SK-N-SH treated with all-trans-retinoic acid at 6 μM for 48 hours (cell line): Measurements from ENCODE around the gene LRMDA.
A peak's percentile ranks its signal among the peaks of the same experiment; 100 is the strongest.

ENCODE experiments used
- ATAC-seq: fragments of 200-7000 bp; cut with Tn5 transposase; 3 replicates; pipeline ENCODE4 v1.9.1; 2020; ENCODE audit warnings: mild to moderate bottlenecking, moderate library complexity
- BACH2 ChIP-seq: fragments of 250-450 bp; sonication (Bioruptor Pico); IDR thresholded peaks from 2 replicates; pipeline ENCODE4 v1.9.0; 2021; ENCODE audit warnings: mild to moderate bottlenecking, borderline replicate concordance
- CSDC2 ChIP-seq: fragments of 250-450 bp; sonication (Bioruptor Pico); IDR thresholded peaks from 2 replicates; pipeline ENCODE4 v1.5.0; 2020; ENCODE audit warnings: mild to moderate bottlenecking, moderate library complexity
- ESRRG ChIP-seq: fragments of 250-450 bp; sonication (Bioruptor Pico); IDR thresholded peaks from 2 replicates; pipeline ENCODE4 v1.6.1; 2021; ENCODE audit warnings: mild to moderate bottlenecking
- GLIS3 ChIP-seq: fragments of 250-450 bp; sonication (Bioruptor Pico); IDR thresholded peaks from 2 replicates; pipeline ENCODE4 v1.5.0; 2020; ENCODE audit warnings: mild to moderate bottlenecking, moderate library complexity
- ISL1 ChIP-seq: fragments of 250-450 bp; sonication (Bioruptor Pico); IDR thresholded peaks from 2 replicates; pipeline ENCODE4 v2.1.2; 2022; ENCODE audit warnings: mild to moderate bottlenecking, moderate library complexity
- OSR1 ChIP-seq: fragments of 250-450 bp; sonication (Bioruptor Pico); IDR thresholded peaks from 2 replicates; pipeline ENCODE4 v1.8.0; 2022; ENCODE audit warnings: moderate library complexity, mild to moderate bottlenecking, inconsistent platforms
- RARB ChIP-seq: fragments of 250-450 bp; sonication (Bioruptor Pico); IDR thresholded peaks from 2 replicates; pipeline ENCODE4 v1.8.0; 2021; ENCODE audit warnings: mild to moderate bottlenecking, moderate library complexity
- SNAI2 ChIP-seq: fragments of 250-450 bp; sonication (Bioruptor Pico); IDR thresholded peaks from 2 replicates; pipeline ENCODE4 v1.5.0; 2020; ENCODE audit warnings: mild to moderate bottlenecking, moderate library complexity
- TCF4 ChIP-seq: fragments of 250-450 bp; sonication (Bioruptor Pico); IDR thresholded peaks from 2 replicates; pipeline ENCODE4 v1.8.0; 2021; ENCODE audit warnings: mild to moderate bottlenecking, moderate library complexity, borderline replicate concordance
- TOX ChIP-seq: fragments of 250-450 bp; sonication (Bioruptor Pico); IDR thresholded peaks from 2 replicates; pipeline ENCODE4 v1.8.0; 2021; ENCODE audit warnings: mild to moderate bottlenecking, moderate library complexity, borderline replicate concordance
- ZFP3 ChIP-seq: fragments of 250-450 bp; sonication (Bioruptor Pico); IDR thresholded peaks from 2 replicates; pipeline ENCODE4 v1.5.0; 2020; ENCODE audit warnings: mild to moderate bottlenecking, moderate library complexity
- ZFP30 ChIP-seq: fragments of 450-650 bp; formaldehyde crosslinking; IDR thresholded peaks from 2 replicates; pipeline ENCODE4 v1.5.0; 2022; ENCODE audit warnings: mild to moderate bottlenecking, moderate library complexity
- ZNF565 ChIP-seq: fragments of 450-650 bp; formaldehyde crosslinking; conservative IDR thresholded peaks from 2 replicates; pipeline ENCODE4 v1.5.0; 2020; ENCODE audit warnings: low read depth, mild to moderate bottlenecking, moderate library complexity
- ZNF70 ChIP-seq: fragments of 450-650 bp; formaldehyde crosslinking; IDR thresholded peaks from 2 replicates; pipeline ENCODE4 v1.5.0; 2020; ENCODE audit warnings: mild to moderate bottlenecking, moderate library complexity
- ZNF8 ChIP-seq: fragments of 450-650 bp; formaldehyde crosslinking; IDR thresholded peaks from 2 replicates; pipeline ENCODE4 v1.5.0; 2020; ENCODE audit warnings: mild to moderate bottlenecking, moderate library complexity
- TF ChIP-seq, protein P1 (sequence below): fragments of 250-450 bp; sonication (Bioruptor Pico); IDR thresholded peaks from 2 replicates; pipeline ENCODE4 v1.5.1; 2021; ENCODE audit warnings: mild to moderate bottlenecking, moderate library complexity
- TF ChIP-seq, protein P2 (sequence below): fragments of 250-450 bp; sonication (Bioruptor Pico); IDR thresholded peaks from 2 replicates; pipeline ENCODE4 v1.5.1; 2020; ENCODE audit warnings: low read depth, mild to moderate bottlenecking, moderate library complexity
- TF ChIP-seq, protein P3 (sequence below): fragments of 250-450 bp; sonication (Bioruptor Pico); IDR thresholded peaks from 2 replicates; pipeline ENCODE4 v1.8.0; 2021; ENCODE audit warnings: low read depth, mild to moderate bottlenecking, moderate library complexity, borderline replicate concordance
- TF ChIP-seq, protein P4 (sequence below): fragments of 250-450 bp; sonication (Bioruptor Pico); IDR thresholded peaks from 2 replicates; pipeline ENCODE4 v1.5.0; 2020; ENCODE audit warnings: mild to moderate bottlenecking, moderate library complexity
- TF ChIP-seq, protein P5 (sequence below): fragments of 250-450 bp; sonication (Bioruptor Pico); IDR thresholded peaks from 2 replicates; pipeline ENCODE4 v1.8.0; 2020; ENCODE audit warnings: mild to moderate bottlenecking, moderate library complexity, borderline replicate concordance

LRMDA gene

DNA sequence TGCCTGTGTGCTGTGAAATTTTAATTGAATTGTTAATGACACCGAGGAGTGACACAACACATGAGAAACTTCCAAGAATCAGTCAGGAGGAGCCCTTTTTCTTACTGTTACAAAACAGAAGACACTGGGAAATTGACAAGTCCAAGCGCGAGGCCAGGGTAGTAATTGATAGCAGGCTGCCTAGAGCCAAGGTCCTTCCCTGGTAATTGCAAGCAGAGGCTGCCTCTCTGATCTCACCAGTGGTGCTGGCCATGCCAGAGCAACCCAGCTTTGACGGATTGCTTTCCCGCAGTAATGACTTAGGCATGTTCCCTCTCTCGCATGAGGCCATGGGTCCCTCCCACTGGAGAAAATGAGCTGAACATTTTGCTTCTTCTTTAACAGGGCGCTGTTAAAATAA, 111.5 kb downstream of the LRMDA start (continued):
- TF ChIP-seq, protein P1, sequence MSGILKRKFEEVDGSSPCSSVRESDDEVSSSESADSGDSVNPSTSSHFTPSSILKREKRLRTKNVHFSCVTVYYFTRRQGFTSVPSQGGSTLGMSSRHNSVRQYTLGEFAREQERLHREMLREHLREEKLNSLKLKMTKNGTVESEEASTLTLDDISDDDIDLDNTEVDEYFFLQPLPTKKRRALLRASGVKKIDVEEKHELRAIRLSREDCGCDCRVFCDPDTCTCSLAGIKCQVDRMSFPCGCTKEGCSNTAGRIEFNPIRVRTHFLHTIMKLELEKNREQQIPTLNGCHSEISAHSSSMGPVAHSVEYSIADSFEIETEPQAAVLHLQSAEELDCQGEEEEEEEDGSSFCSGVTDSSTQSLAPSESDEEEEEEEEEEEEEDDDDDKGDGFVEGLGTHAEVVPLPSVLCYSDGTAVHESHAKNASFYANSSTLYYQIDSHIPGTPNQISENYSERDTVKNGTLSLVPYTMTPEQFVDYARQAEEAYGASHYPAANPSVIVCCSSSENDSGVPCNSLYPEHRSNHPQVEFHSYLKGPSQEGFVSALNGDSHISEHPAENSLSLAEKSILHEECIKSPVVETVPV (CRISPR knock-in tag), result no peak
- no peak for TF ChIP-seq GLIS3 (CRISPR knock-in tag)
- no peak for TF ChIP-seq OSR1 (CRISPR knock-in tag)
- peak; percentile 36; the same call in 1 of the 2 replicates for TF ChIP-seq TCF4 (CRISPR knock-in tag)
- no peak for TF ChIP-seq CSDC2 (CRISPR knock-in tag)
- 0 out of 2 replicates have a peak, but pooled peaks have one; percentile 12 for TF ChIP-seq ISL1 (CRISPR knock-in tag)
- TF ChIP-seq TOX (CRISPR knock-in tag), result peak; percentile 81
- no peak for TF ChIP-seq ZNF70 (CRISPR knock-in tag)
- TF ChIP-seq BACH2 (CRISPR knock-in tag), result no peak
- TF ChIP-seq ZFP3 (CRISPR knock-in tag), result no peak

DNA sequence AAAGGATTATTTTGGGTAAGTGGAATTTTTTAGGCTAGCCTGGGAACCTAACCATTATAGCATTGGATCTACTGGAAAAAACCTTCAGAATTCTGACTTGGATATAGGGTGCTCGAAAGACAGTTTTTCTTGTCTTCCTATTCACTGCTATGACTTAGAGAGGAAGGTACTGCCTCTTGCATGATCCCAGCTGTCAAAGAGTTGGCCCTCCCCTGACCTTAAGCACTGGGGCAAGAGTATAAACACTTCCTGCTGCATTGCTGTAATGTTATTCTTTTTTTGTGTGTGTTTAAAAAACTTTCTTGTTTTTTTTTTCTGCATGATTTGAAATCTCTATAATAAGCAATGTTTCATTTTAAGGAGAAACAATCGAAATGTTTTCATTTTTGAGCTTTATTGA, 113.0 kb downstream of the LRMDA start:
- TF ChIP-seq, protein P2, sequence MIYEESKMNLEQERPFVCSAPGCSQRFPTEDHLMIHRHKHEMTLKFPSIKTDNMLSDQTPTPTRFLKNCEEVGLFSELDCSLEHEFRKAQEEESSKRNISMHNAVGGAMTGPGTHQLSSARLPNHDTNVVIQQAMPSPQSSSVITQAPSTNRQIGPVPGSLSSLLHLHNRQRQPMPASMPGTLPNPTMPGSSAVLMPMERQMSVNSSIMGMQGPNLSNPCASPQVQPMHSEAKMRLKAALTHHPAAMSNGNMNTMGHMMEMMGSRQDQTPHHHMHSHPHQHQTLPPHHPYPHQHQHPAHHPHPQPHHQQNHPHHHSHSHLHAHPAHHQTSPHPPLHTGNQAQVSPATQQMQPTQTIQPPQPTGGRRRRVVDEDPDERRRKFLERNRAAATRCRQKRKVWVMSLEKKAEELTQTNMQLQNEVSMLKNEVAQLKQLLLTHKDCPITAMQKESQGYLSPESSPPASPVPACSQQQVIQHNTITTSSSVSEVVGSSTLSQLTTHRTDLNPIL (CRISPR knock-in tag), result no peak
- TF ChIP-seq RARB (no peak), ZFP30 (no peak)
- no peak for ATAC-seq

DNA sequence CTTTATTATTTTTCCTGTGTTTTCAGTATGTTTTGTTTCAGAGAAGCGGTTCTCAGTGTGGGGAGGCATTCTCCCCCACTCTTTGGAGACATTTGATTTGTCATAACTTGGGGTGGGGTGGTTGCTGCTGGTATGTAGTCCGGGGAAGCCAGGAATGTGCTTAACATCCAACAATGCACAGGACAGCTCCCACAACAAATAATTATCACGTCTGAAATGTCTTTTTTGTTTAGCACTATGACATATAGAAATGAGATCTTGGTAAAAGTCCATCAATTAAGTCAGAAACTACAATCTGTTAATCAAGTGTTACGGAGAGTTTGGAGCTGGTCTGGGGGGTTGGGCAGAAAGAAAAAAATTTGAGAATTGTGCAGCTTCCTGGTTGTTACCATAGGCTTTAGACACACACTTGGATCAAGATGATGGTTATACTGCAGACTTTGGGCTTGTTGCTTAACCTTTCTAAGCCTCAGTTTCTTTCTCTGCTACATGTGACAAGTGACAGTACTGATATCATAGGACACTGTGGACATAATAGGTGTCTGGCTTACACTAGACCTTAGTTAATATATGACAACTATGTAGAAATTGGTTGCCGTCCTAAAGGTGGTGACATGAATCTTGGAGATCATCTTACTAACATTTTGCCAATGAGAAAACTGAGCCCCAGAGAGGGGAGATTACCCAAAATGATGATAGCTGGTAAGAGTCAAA, 113.7 kb downstream of the LRMDA start:
- no peak for TF ChIP-seq ZNF8 (CRISPR knock-in tag)
- no peak for TF ChIP-seq CSDC2 (CRISPR knock-in tag)
- no peak for ATAC-seq

DNA sequence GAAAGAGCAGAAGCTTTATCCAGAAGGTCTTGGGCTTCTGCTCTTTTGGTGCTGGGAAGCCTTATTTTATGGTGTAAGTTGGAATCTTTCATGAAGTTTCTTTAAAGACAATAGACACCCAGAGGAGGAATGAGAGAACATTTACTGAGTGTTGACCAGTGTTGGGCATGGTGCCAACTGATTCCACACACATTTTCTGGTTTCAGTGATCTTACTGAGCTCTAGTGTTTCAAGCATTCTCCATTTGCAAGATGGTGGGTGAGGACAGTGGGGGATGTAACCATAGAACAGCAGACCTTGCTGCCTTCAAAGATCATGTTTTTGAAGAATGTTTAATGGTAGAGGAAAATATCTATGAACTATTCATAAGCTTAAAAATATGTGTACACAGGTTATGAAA, 114.6 kb downstream of the LRMDA start:
- no peak for ATAC-seq

DNA sequence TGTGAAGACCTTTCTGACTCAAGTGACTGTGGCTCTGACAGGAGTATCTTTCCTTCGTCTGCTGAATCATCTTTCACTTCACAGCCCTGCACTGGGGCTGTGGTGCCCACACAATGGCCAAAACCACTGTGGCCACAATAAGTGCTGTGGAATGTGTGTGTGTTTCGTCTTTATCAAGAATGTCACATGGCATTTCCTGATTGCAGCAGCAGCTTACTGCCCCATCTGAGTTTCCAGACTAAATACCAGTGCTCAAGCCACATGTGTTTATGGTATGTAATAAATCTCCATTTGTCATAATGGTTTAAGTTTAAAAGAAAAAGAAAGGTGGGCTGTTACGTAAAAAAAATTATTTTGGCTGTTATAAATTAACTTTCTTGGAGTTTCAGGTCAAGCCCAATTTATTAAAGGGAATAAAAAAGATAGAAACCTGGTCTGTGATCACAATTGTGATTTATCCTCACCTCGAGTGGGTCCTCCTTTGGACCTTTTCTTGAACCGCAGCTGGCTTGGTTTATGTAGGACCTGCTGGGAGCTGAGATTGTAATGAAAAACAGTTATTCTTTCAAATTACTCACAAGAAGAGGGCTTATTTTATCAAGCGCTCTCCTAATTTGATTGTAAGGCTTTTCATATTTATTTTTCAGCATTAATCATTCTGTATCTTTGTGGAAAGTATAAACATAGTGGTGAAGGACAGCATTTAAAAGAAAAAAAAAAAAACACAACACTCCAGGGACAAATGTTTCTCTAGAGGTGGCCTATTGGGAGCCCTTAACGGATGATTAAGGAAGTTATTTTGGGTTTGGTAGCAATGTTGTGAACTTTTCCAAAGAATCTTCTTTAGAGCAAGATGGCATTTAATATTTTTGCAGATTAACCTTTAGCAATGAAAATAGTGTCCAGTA, 116.2 kb downstream of the LRMDA start:
- ATAC-seq, result peak; percentile 80
- no peak for TF ChIP-seq BACH2 (CRISPR knock-in tag)
- TF ChIP-seq, protein P3, sequence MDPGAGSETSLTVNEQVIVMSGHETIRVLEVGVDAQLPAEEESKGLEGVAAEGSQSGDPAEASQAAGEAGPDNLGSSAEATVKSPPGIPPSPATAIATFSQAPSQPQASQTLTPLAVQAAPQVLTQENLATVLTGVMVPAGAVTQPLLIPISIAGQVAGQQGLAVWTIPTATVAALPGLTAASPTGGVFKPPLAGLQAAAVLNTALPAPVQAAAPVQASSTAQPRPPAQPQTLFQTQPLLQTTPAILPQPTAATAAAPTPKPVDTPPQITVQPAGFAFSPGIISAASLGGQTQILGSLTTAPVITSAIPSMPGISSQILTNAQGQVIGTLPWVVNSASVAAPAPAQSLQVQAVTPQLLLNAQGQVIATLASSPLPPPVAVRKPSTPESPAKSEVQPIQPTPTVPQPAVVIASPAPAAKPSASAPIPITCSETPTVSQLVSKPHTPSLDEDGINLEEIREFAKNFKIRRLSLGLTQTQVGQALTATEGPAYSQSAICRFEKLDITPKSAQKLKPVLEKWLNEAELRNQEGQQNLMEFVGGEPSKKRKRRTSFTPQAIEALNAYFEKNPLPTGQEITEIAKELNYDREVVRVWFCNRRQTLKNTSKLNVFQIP (CRISPR knock-in tag), result no peak
- TF ChIP-seq GLIS3 (CRISPR knock-in tag), result peak; percentile 69; the same call in 1 of the 2 replicates
- TF ChIP-seq, protein P4, sequence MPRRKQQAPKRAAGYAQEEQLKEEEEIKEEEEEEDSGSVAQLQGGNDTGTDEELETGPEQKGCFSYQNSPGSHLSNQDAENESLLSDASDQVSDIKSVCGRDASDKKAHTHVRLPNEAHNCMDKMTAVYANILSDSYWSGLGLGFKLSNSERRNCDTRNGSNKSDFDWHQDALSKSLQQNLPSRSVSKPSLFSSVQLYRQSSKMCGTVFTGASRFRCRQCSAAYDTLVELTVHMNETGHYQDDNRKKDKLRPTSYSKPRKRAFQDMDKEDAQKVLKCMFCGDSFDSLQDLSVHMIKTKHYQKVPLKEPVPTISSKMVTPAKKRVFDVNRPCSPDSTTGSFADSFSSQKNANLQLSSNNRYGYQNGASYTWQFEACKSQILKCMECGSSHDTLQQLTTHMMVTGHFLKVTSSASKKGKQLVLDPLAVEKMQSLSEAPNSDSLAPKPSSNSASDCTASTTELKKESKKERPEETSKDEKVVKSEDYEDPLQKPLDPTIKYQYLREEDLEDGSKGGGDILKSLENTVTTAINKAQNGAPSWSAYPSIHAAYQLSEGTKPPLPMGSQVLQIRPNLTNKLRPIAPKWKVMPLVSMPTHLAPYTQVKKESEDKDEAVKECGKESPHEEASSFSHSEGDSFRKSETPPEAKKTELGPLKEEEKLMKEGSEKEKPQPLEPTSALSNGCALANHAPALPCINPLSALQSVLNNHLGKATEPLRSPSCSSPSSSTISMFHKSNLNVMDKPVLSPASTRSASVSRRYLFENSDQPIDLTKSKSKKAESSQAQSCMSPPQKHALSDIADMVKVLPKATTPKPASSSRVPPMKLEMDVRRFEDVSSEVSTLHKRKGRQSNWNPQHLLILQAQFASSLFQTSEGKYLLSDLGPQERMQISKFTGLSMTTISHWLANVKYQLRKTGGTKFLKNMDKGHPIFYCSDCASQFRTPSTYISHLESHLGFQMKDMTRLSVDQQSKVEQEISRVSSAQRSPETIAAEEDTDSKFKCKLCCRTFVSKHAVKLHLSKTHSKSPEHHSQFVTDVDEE (CRISPR knock-in tag), result 0 out of 2 replicates have a peak, but pooled peaks have one; percentile 43
- TF ChIP-seq, protein P5, sequence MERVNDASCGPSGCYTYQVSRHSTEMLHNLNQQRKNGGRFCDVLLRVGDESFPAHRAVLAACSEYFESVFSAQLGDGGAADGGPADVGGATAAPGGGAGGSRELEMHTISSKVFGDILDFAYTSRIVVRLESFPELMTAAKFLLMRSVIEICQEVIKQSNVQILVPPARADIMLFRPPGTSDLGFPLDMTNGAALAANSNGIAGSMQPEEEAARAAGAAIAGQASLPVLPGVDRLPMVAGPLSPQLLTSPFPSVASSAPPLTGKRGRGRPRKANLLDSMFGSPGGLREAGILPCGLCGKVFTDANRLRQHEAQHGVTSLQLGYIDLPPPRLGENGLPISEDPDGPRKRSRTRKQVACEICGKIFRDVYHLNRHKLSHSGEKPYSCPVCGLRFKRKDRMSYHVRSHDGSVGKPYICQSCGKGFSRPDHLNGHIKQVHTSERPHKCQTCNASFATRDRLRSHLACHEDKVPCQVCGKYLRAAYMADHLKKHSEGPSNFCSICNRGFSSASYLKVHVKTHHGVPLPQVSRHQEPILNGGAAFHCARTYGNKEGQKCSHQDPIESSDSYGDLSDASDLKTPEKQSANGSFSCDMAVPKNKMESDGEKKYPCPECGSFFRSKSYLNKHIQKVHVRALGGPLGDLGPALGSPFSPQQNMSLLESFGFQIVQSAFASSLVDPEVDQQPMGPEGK (CRISPR knock-in tag), result peak; percentile 20; the same call in 1 of the 2 replicates
- TF ChIP-seq ESRRG (CRISPR knock-in tag), result no peak
- no peak for TF ChIP-seq ZNF565 (CRISPR knock-in tag)
- no peak for TF ChIP-seq ZFP30
- TF ChIP-seq TCF4 (CRISPR knock-in tag), result peak; percentile 86
- no peak for TF ChIP-seq CSDC2 (CRISPR knock-in tag)

More for the DNA sequence above, 114.6 kb downstream of the LRMDA start:
- TF ChIP-seq BACH2 (CRISPR knock-in tag) (no peak), SNAI2 (CRISPR knock-in tag) (no peak), ZNF8 (CRISPR knock-in tag) (no peak), RARB (no peak)
- TF ChIP-seq, protein P5 (CRISPR knock-in tag), result no peak
